ENCODE measurements around the gene TPK1.
"Not testable (repeated sequence)": the region's sequence is repeated elsewhere in the genome, so short reads cannot be mapped to it uniquely, and the experiment has no call there.

Gene TPK1

DNA sequence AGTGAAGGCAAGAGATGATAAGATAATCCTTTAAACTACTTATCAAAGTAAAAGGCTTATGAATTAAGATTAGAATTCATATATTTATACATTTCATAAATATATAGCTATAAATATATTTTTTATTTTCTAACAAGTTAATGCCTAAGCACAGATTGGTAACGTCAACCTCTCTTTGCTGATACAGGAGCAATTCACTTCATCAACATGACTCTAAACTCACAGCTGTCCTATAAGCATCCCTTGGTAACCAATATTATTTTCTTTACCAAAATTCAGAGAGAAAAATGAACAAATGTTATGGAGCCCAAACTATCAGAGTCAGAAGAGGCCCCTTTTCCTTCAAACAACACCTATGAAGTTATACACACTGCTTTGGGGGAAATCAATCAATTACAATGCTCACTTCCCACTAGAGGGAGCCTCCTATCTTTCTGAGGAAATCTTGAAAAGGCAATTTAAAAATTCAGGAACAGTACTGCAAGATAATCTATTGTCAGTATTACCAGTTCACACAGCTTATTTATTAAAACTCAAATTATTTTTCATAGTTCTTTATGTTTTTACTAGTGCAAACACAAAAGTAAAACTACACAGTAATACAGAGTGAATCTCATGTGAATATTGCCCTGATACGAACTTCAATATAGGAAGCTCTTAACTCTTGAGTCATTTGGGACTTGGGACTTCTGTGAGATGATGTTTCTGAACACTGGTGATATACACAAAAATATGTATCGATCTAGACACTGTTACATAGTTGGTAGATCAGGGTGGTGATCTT lies 381.4 kb downstream of the TPK1 start:
- no peak for DNase-seq

DNA sequence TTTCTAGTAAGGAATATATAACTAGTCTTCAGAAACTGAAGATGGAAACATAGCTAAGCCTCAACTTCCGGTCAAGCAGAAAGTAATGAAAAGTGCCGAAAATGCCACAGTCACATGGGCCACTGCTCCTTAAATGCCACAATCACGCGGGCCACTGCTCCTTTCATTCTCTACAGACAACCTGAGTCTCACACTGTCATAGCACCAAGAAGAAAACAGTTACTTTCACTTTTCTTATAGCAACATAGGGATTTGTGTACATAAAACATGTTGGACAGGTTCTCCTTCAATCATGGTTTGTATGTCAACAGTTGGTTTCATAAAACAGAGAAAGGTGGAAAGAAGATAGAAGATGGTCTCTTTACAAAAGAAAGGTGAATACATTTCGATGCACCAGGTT lies 383.8 kb downstream of the TPK1 start:
- DNase-seq = no peak

DNA sequence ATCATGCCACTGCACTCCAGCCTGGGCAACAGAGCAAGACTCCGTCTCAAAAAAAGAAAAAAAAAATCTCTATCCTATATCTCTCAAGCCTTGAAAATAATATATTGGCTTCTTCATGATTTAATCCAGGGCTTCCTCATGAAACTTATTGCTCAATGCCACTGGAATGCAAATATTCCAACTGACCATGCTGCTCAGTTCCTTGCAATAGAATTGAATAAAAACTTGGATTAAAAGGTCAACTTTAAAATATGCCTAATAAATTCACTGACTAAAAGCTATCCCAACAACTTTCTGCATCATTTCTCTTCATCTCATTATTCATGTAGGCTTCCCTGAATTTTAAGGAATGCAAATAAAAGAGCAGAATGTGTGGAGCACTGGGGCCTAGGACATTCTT lies 390.3 kb downstream of the TPK1 start:
- DNase-seq = no peak

DNA sequence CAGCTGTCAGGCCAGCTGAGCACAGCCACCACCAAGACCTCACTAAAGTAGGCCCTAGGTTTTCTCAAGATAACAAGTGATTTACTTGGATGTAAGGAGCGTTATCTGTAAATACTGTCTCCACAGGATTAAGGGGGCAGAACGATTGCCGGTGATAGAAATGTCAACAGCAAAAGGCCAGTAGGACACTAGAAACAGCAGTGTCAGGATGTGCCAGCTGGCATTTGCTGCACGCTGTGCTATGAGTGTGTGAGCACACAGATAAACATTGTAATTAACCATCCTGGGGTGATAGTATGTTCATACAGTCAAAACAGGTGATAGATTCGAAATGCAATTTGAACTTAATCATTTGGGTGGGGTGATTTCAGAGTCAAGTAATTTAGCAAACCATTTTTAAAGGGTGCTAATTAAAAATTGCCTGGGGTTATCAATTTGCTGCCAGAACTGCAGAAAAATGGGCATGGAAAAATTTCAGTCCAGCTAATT lies 396.1 kb downstream of the TPK1 start:
- DNase-seq = no peak

DNA sequence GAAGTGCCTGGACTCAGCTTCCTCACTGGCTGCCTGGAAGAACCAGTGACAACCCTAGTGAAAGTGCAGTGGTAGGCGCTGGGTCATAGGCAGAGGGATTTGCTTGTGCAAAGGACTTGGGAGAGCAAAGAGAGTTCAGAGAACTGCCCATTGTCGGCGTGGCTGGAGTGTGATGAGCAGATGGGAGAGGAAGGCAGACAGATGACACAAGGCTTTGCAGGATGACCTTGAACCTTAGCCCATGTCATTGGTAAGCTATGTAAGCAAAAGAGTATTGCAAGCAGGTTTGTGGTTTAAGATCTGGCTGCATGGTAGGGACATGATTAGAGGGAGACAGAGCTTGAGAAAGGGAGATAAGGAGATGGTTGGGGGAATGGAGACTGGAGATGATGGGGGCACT lies 397.1 kb downstream of the TPK1 start:
- DNase-seq = no peak

DNA sequence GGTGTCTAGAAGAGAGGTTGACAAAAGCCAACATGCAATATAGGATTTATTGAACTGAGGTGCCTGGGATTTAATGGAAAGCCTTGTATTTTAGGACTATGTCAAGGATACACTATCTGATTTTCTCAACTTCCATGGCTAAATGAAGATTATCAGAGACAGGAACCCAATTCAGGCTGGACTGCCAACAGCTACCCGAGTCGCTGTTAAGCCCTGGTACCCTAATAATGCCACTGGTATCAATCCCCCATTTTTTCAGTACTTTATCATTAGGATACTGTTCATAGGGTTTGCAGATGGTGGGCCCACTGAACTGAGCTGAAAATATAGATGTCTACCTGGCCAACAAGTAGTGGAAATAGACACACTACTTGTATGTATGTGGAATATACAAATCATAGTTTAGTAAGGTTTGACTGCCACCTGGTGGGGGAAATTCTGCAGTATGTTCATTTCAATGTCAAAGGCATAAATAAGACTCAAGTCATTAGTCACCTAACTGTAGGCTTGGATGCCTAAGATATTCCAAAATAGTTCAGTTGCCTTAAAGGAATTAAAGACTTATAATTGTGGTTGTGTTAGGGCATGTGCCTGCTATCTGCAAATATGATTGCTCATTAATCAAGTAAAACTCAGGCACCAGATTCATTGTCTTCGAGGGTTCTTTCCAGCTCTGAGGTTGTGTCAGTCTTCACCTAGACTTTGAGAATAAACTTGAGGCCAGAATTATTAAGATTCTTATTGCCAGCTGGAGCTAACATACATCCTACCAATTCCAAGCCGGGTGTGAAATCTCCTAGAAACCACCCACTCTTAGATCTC lies 398.3 kb downstream of the TPK1 start:
- peak; percentile 70 for DNase-seq

DNA sequence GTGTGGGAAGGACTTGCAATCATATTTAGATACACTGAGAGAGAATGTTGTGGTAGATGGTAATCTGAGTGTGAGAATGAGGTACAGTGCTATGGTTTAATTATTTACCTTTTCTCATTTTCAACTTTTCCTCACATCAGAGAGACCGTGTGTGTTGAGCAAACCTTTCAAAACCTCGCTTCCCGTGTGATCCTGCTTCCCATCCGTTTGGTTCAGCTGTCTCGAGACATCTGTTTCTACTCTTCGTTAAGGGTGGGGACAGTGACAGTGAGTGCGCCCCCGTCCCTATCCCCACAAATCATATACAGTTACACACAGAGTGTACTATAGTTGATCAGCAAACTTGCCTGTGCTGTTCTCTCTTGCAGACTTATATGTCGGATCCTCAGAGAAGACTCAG lies 399.4 kb downstream of the TPK1 start:
- DNase-seq = no peak

DNA sequence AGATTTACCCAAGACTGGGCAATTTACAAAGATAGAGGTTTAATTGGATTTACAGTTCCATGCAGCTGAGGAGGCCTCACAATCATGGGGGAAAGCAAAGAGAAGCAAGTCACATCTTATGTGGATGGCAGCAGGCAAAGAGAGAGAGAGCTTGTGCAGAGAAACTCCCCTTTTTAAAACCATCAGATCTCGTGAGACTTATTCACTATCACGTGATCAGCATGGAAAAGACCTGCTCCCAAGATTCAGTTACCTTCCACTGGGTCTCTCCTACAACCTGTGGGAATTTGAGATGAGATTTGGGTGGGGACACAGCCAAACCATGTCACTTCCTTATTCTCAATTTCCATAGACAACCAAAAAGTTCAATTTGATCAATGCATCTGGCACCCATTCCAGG lies 407.4 kb downstream of the TPK1 start:
- no peak for DNase-seq

DNA sequence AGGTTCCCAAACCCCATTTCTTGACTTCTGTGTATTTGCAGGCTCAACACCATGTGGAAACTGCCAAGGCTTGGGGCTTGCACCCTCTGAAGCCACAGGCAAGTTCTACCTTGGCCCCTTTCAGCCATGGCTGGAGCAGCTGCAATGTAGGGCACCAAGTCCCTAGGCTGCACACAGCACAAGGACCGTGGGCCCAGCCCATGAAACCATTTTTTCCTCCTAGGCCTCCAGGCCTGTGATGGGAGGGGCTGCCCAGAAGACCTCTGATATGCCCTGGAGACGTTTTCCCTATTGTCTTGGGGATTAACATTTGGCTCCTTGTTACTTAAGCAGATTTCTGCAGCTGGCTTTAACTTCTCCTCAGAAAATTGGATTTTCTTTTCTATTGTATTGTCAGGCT lies 408.3 kb downstream of the TPK1 start:
- not testable (repeated sequence) for DNase-seq

DNA sequence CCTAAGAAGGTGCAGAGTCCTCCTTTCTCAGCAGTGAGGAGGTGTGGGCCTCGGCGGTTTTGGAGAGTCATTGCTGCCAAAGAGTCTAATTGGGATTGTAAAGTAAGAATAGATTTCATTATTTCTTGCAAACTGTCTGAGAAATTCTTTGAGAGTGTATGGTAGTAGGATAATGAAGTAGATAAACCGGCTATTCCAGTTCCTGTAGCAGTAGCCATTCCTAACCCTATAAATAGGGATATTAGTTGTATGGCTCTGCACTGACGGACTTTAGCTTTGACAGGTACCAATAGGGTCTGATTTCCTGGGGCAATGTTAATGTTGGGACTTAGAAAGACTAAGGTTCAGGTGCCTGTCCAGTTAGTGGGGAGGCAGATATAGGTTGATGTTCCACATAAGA lies 416.9 kb downstream of the TPK1 start:
- not testable (repeated sequence) for DNase-seq

DNA sequence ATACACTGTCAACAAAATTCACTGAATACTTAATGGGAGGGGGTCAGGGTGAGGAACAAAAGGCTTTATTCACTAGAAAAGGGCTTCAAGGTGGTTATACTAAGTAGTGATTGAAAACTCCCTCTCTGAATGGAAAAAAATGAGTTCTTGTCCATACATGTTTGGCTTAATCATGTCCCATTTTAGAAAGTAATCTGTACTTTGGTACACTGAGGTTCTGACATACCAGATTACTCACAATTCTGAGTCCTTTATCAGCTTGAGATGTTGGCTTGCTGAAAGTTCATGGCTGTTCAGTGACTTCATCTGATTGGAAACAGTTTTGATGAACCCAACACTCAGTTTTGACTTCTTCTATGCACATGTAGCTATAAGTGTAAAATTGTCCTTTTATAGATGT lies 419.5 kb downstream of the TPK1 start:
- no peak for DNase-seq

DNA sequence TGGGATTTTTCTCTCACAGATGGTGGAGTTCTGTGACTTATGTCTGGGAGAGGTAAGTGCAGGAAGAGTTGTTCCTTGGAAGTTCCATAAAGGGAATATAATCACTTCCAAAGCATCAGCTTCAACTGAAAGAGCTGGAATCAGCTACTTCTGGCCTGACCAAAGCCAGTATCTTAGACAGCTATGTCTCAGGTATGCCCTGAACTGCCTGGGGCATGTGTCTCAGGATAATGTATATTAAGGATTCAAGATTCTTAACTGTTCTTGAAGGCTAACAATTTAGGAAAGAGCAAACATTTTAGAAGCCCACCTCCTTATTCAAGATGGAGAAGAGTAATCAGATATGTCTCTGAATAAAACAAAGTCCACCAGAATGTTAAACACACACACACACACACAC lies 420.0 kb downstream of the TPK1 start:
- no peak for DNase-seq

DNA sequence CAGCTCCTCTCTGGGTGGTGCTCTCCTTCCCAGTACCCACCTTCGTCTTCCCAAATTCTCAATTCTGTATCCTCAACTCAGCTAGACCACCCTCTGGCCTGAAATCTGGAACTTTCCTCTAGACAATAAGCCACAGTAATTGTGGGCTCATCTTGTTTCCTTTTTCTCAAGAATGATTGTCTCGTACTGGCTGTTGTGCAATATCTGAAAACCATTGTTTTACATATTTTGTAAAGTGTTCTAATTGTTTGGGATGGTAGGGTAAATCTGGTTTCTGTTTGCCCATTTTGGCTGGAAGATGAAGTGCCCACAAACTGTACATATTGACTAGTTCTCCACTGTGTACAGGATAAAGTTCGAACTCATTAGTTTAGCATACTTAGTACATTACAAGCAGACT lies 421.0 kb downstream of the TPK1 start:
- no peak for DNase-seq

DNA sequence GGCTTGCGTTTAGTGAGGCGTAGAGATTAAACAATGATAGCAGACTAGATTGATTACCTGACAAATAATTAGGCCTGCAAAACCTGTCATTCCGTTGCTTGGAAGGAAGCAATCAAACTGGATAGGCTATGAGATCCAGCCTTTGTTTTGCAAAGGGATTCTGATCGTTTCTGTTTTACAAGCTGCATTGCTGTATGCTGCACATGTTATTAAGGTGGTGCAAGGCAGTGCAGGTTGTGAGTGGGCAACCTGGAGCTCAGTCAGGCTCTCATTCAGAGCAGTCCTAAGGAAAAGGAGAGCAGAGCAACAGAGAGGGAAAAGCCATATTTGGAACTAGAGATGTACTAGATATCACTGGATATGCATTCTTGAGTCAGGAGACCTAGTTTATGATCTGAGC lies 425.4 kb downstream of the TPK1 start:
- DNase-seq = no peak

DNA sequence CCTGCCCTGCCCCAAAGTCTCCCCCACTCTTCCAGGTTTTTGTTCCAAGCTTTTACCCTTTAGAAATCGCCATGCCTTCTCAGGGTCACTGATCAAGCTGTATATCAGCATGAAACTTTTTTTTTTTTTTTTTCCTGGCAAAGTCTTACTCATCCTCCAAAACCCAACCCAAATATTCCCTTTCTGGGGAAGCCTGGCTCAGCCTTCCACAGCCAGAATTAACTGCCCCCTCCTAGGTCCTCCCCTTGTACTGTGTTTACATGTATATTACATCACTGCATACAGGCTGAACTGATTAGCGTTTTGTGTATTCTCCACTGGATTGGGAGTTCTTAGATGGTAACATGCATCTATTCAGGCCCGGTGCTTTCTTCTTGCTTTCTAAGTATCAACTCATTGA lies 427.7 kb downstream of the TPK1 start:
- DNase-seq = no peak

DNA sequence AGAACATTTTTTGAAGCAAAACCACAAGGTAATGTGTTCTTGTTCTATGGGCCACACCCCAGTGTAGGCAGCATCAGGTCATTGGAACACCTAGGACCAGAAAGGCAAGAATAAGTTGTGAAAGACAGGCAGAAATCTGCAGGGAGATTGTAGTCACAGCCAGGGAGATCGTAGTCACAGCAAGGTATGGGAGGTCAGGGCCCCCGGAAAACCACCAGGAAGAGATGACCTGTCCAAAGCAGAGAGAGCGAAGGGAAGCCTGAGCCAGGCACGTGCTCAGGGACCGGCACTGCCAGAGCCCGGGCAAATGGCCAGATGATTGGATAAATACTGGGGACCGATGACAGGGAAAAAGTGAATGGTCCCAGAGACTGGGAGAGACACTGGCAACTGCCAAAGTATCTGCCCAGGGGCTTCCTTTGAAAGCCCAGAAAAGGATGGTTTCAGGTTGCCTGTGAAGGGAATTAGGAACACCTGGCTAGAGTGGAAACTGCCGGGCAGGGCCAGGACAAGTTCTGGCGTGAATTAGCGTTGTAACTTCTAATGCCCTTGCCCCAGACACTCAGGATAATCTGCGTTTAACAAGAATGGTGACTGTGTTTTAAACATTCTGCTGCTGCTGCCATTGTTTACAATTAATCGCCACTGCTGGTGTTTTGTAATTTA lies 428.5 kb downstream of the TPK1 start:
- no peak for DNase-seq

DNA sequence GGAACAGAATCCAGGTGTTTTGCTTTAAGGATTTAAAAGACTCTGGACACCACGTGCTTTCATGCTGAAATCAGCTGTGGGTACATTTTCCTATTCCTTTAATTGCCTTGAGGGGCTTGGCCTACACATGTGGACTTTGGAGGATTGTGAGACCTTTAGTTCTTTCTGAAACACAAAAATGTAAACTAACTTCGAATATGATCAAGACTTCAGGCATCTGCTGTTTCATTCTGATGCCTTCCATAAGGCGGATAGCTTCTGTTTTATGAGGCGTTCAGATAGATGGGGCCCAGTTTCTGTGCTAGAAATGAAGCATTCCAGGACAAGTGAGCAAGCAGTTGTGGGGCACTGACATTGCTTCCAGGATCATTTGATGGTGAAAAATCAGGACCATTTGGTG lies 430.9 kb downstream of the TPK1 start:
- DNase-seq = no peak

DNA sequence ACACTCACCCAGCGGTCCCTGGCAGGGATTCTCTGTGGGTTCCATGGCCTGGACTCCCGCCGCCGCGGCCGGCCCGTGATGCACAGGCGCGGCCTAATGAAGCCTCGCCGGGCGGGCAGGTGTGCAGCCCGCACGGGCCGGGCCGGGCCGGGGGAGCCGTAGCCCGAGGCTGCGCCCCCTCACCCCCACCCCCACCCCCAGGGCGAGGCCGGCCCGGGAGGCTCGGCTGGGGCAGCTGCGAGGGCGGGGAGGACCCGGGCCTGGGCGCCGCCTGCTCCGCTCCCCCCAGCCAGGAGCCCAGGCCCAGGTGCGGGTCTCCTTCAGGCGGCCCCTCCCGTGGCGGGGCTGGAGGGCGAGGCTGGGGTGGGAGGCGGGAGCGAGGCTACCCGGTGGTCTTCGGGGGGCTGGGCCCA lies 432.2 kb downstream of the TPK1 start, which contains the start of gene NOBOX:
Gene NOBOX (minus strand): TSS at position 45 of the 413 bp plus-strand sequence.
- DNase-seq = no peak

DNA sequence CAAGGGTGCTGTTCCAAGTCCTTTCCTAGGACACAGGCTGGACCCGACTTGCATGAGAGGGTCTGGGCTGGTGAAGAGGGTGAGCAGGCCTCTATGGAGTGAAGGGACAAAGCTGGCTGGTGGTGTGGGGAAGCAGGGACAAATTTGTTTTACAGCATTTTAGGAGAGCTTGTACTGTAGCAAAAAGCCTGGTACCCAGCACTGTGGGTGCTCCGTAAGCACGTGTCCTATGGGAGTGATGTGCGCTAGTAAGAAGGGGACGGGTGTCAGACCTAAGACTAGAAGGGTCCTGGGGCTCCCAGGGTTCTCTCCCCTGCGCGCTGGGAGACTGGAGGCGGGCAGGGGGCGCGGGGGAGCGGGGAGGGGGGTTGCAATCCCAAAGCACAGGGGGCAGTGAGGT lies 432.8 kb downstream of the TPK1 start:
- no peak for DNase-seq
